Activated CD4-positive, alpha-beta T cell treated with anti-CD3 and anti-CD28 coated beads for 36 hours (primary cell): ENCODE data around the gene ANXA11. TPM values are rescaled to one million over a fixed set of nuclear protein-coding genes. Genes with fewer than 3 reads are reported as not detected.

Experiments
- ATAC-seq: fragments of 200-7000 bp; cut with Tn5 transposase; one replicate; pipeline ENCODE4 v1.10.0; 2021; ENCODE audit warnings: mild to moderate bottlenecking, moderate library complexity
- CTCF ChIA-PET: fragments of 350-600 bp; sonication (Branson Sonifier 250); formaldehyde crosslinking; loops from one replicate; lab custom pipeline; 2021; ENCODE audit warnings: antibody characterized with exemption; lab: Charles Lee
- POLR2A ChIA-PET: fragments of 350-600 bp; sonication (Branson Sonifier 250); formaldehyde crosslinking; loops from one replicate; lab custom pipeline; 2021; ENCODE audit warnings: antibody characterized with exemption, inconsistent platforms; lab: Charles Lee
- DNase-seq: peaks from one replicate; pipeline ENCODE4 v3.0.0-alpha.2; 2020
- H3K27ac Mint-ChIP-seq: one replicate; pipeline ENCODE4 v1.8.0; 2021; ENCODE audit warnings: mixed read lengths
- H3K27me3 Mint-ChIP-seq: one replicate; pipeline ENCODE4 v1.8.0; 2021; ENCODE audit warnings: mixed read lengths
- H3K36me3 Mint-ChIP-seq: one replicate; pipeline ENCODE4 v1.8.0; 2021; ENCODE audit warnings: low read depth, mixed read lengths
- H3K4me1 Mint-ChIP-seq: one replicate; pipeline ENCODE4 v1.8.0; 2021; ENCODE audit warnings: mixed read lengths
- H3K4me3 Mint-ChIP-seq: one replicate; pipeline ENCODE4 v1.8.0; 2021; ENCODE audit warnings: mild to moderate bottlenecking, moderate library complexity, mixed read lengths
- H3K9me3 Mint-ChIP-seq: one replicate; pipeline ENCODE4 v1.8.0; 2021; ENCODE audit warnings: low read depth, mixed read lengths
- intact Hi-C, 2 experiments: fragments of 100-400 bp; cut with DNase I in 1 of 2; cut with micrococcal nuclease in 1 of 2; formaldehyde crosslinking; loops; one replicate each; pipeline versions ENCODE4 v1.14.2 to v1.15.1; 2022 to 2024; cut with DNase I, micrococcal nuclease
- total RNA-seq, 2 experiments: library from RNA; stranded (reverse); gene quantifications; one replicate each; pipeline ENCODE4 v1.2.3, GENCODE V29; 2021

ANXA11 gene
- total RNA-seq, 2 experiments from 2014 or later, result 256 to 348 TPM

GRCh38 chr10:80157561-80157960, 47.8 kb downstream of the ANXA11 start:
- H3K4me1 Mint-ChIP-seq, result peaks cover 10% of the 10 kb centered on the region
- no peaks in the 10 kb centered on the region for H3K9me3 Mint-ChIP-seq
- DNase-seq, result no peak
- no peak overlapping the region for H3K4me3 Mint-ChIP-seq
- no peak for ATAC-seq
- intact Hi-C loops, result no loop called here
- no peaks in the 10 kb centered on the region for H3K27me3 Mint-ChIP-seq
- ChIA-PET POLR2A (no interaction called here), CTCF (interaction anchor here (0.7 kb wide), 1 partner anchor 50 kb away, joined by 3 read pairs; no protein-coding TSS in a partner anchor)
- no peak overlapping the region for H3K27ac Mint-ChIP-seq
- peaks cover 78% of the 10 kb centered on the region for H3K36me3 Mint-ChIP-seq

DNA sequence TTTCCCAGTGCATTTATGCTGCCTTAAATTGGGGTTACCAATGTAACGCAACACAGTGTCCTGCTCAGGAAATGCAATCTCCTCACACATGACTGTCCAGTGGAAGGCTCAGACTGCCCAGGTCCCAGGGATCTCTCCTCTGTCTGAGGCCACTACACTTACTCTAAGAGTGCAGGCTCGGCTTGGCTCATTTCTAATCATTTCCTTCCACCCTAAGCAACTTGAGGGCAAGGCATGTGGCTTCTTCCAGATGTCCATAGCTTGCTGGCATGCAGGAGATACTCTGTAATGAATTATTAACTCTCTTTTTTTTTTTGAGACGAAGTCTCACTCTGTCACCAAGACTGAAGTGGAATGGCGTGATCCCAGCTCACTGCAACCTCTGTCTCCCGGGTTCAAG, 49.1 kb downstream of the ANXA11 start:
- H3K4me1 Mint-ChIP-seq, result peaks cover 10% of the 10 kb centered on the region
- ChIA-PET CTCF (interaction anchor here (0.7 kb wide), 1 partner anchor 13 kb away, joined by 4 read pairs; no protein-coding TSS in a partner anchor), POLR2A (interaction anchor here (1.0 kb wide), 1 partner anchor 62 kb away, joined by 3 read pairs; no protein-coding TSS in a partner anchor)
- ATAC-seq (no peak), DNase-seq (no peak)
- peaks cover 80% of the 10 kb centered on the region for H3K36me3 Mint-ChIP-seq
- H3K9me3 Mint-ChIP-seq, result no peaks in the 10 kb centered on the region
- no peak overlapping the region for H3K4me3 Mint-ChIP-seq
- H3K27me3 Mint-ChIP-seq, result no peaks in the 10 kb centered on the region
- H3K27ac Mint-ChIP-seq, result peak overlapping the region; percentile 52
- intact Hi-C loops, result no loop called here

GRCh38 chr10:80155696-80156215, 49.6 kb downstream of the ANXA11 start:
- H3K4me1 Mint-ChIP-seq, result peaks cover 10% of the 10 kb centered on the region
- H3K27me3 Mint-ChIP-seq, result no peaks in the 10 kb centered on the region
- H3K9me3 Mint-ChIP-seq, result no peaks in the 10 kb centered on the region
- H3K27ac Mint-ChIP-seq, result peak overlapping the region; percentile 70
- H3K36me3 Mint-ChIP-seq, result peaks cover 84% of the 10 kb centered on the region
- ChIA-PET POLR2A (interaction anchor here (0.6 kb wide), 1 partner anchor 11 kb away, joined by 3 read pairs; no protein-coding TSS in a partner anchor), CTCF (no interaction called here)
- no peak overlapping the region for H3K4me3 Mint-ChIP-seq
- DNase-seq, result no peak
- peak; percentile 8 for ATAC-seq
- intact Hi-C loops, result no loop called here

- DNase-seq, result no peak
- intact Hi-C loops, result no loop called here
- Mint-ChIP-seq H3K9me3 (no peaks in the 10 kb centered on the region), H3K27ac (peak overlapping the region; percentile 70), H3K27me3 (no peaks in the 10 kb centered on the region), H3K4me3 (no peak overlapping the region), H3K36me3 (peaks cover 86% of the 10 kb centered on the region), H3K4me1 (peaks cover 10% of the 10 kb centered on the region)
- ATAC-seq, result peak; percentile 33
- CTCF ChIA-PET, result interaction anchor here (1.2 kb wide), 1 partner anchor 11 kb away, joined by 4 read pairs; no protein-coding TSS in a partner anchor
- POLR2A ChIA-PET, result interaction anchor here (0.6 kb wide), 1 partner anchor 10 kb away, joined by 3 read pairs; no protein-coding TSS in a partner anchor
Measured at GRCh38 chr10:80154978-80155695, 50.2 kb downstream of the ANXA11 start.

GRCh38 chr10:80154626-80154977, 50.7 kb downstream of the ANXA11 start:
- Mint-ChIP-seq H3K27me3 (no peaks in the 10 kb centered on the region), H3K4me3 (no peak overlapping the region), H3K36me3 (peaks cover 84% of the 10 kb centered on the region), H3K4me1 (peaks cover 10% of the 10 kb centered on the region), H3K9me3 (peaks cover under 1% of the 10 kb centered on the region), H3K27ac (peak overlapping the region; percentile 70)
- ATAC-seq, result no peak
- ChIA-PET CTCF (interaction anchor here (0.6 to 1.2 kb wide), 2 partner anchors 9 to 11 kb away, joined by 3 to 4 read pairs; no protein-coding TSS in a partner anchor), POLR2A (no interaction called here)
- DNase-seq, result no peak
- intact Hi-C loops, result no loop called here

- no peak overlapping the region for H3K4me3 Mint-ChIP-seq
- peaks cover 6% of the 10 kb centered on the region for H3K9me3 Mint-ChIP-seq
- intact Hi-C loops, result no loop called here
- CTCF ChIA-PET, result interaction anchor here (0.7 to 2.2 kb wide), 5 partner anchors 10 to 133 kb away, joined by 3 to 6 read pairs (median 3); no protein-coding TSS in a partner anchor
- peak overlapping the region; percentile 35 for H3K27ac Mint-ChIP-seq
- POLR2A ChIA-PET, result no interaction called here
- no peaks in the 10 kb centered on the region for H3K27me3 Mint-ChIP-seq
- peaks cover 10% of the 10 kb centered on the region for H3K4me1 Mint-ChIP-seq
- peaks cover 83% of the 10 kb centered on the region for H3K36me3 Mint-ChIP-seq
- DNase-seq (no peak), ATAC-seq (no peak)
Measured at GRCh38 chr10:80153460-80153859, 51.9 kb downstream of the ANXA11 start.

DNA sequence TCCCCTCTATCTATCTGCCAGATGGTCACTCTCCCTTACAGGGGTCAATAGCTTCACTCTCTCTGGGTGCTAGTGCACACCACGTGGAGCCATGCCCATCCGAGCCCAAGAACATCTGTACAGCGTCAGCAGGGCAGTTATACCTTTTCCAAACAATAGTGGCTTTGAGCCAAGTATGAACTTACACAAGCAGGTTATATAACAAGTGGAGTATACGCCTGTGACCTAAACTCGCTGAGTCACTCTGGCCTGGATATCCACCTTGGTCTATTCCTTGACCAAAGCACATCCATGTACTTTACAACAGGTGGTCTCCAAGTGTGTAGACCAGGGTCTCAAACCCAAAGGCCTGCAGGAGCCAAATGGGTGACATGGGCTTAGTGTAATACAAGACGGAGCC, 52.5 kb downstream of the ANXA11 start:
- intact Hi-C loops, result no loop called here

DNA sequence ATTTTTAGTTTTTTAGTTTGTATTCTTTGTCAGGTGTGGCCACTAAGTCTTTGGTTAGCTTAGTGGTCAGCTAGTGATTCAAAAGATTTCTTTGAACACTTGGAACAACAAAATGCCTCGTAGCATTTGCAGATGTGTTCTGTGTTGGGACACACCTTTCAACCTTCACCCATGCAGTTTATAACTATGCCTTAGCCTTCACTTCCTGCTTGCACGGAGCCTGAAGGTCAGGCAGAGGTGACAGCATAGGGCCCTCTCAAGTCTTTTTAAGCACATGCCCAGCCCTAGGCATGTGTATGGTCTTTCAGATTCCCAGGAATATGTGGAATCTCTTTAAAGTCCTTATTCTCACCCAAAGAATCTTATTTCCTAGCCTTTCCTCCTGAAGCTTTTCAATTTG, 55.2 kb downstream of the ANXA11 start:
- no peak for ATAC-seq
- intact Hi-C loops, result loop anchor here in 1 of 2 experiments (2.0 kb wide), 1 partner anchor 15 kb away; no protein-coding TSS in a partner anchor
- peak overlapping the region; percentile 67 for H3K27ac Mint-ChIP-seq
- H3K4me3 Mint-ChIP-seq, result no peak overlapping the region
- POLR2A ChIA-PET, result interaction anchor here (0.6 to 1.5 kb wide), 2 partner anchors 56 to 238 kb away, joined by 3 to 11 read pairs; no protein-coding TSS in a partner anchor
- CTCF ChIA-PET, result interaction anchor here (0.6 to 10.0 kb wide), 6 partner anchors 9 to 111 kb away, joined by 3 to 151 read pairs (median 4); no protein-coding TSS in a partner anchor
- H3K4me1 Mint-ChIP-seq, result no peaks in the 10 kb centered on the region
- H3K36me3 Mint-ChIP-seq, result peaks cover 59% of the 10 kb centered on the region
- DNase-seq, result no peak
- H3K9me3 Mint-ChIP-seq, result peaks cover 6% of the 10 kb centered on the region
- H3K27me3 Mint-ChIP-seq, result no peaks in the 10 kb centered on the region

More for the DNA sequence above, 52.5 kb downstream of the ANXA11 start:
- ATAC-seq (no peak), DNase-seq (no peak)
- Mint-ChIP-seq H3K4me3 (no peak overlapping the region), H3K27me3 (no peaks in the 10 kb centered on the region), H3K4me1 (peaks cover 10% of the 10 kb centered on the region), H3K36me3 (peaks cover 80% of the 10 kb centered on the region), H3K9me3 (peaks cover 6% of the 10 kb centered on the region), H3K27ac (peak overlapping the region; percentile 40)
- CTCF ChIA-PET, result interaction anchor here (1.1 to 2.2 kb wide), 3 partner anchors 9 to 70 kb away, joined by 3 to 6 read pairs (median 4); no protein-coding TSS in a partner anchor
- POLR2A ChIA-PET, result no interaction called here

- DNase-seq (no peak), ATAC-seq (no peak)
- Mint-ChIP-seq H3K4me1 (peaks cover 7% of the 10 kb centered on the region), H3K9me3 (peaks cover 6% of the 10 kb centered on the region), H3K27me3 (no peaks in the 10 kb centered on the region), H3K36me3 (peaks cover 50% of the 10 kb centered on the region), H3K27ac (peak overlapping the region; percentile 2), H3K4me3 (no peak overlapping the region)
- CTCF ChIA-PET, result interaction anchor here (0.6 to 10.0 kb wide), 5 partner anchors 13 to 112 kb away, joined by 3 to 151 read pairs (median 4); no protein-coding TSS in a partner anchor
- intact Hi-C loops, result no loop called here
- POLR2A ChIA-PET, result no interaction called here
Measured at GRCh38 chr10:80149123-80149522, 56.2 kb downstream of the ANXA11 start.

GRCh38 chr10:80148166-80148805, 57.1 kb downstream of the ANXA11 start:
- no peaks in the 10 kb centered on the region for H3K27me3 Mint-ChIP-seq
- H3K4me1 Mint-ChIP-seq, result peaks cover 13% of the 10 kb centered on the region
- DNase-seq, result no peak
- no peak for ATAC-seq
- CTCF ChIA-PET, result interaction anchor here (0.5 to 10.0 kb wide), 2 partner anchors 41 to 73 kb away, joined by 4 to 151 read pairs; no protein-coding TSS in a partner anchor
- intact Hi-C loops, result no loop called here
- peaks cover 6% of the 10 kb centered on the region for H3K9me3 Mint-ChIP-seq
- peaks cover 45% of the 10 kb centered on the region for H3K36me3 Mint-ChIP-seq
- H3K27ac Mint-ChIP-seq, result no peak overlapping the region
- no peak overlapping the region for H3K4me3 Mint-ChIP-seq
- POLR2A ChIA-PET, result no interaction called here

- Mint-ChIP-seq H3K27ac (no peak overlapping the region), H3K4me3 (no peak overlapping the region), H3K36me3 (peaks cover 34% of the 10 kb centered on the region), H3K27me3 (no peaks in the 10 kb centered on the region), H3K4me1 (peaks cover 13% of the 10 kb centered on the region), H3K9me3 (peaks cover 6% of the 10 kb centered on the region)
- no peak for DNase-seq
- no peak for ATAC-seq
- intact Hi-C loops, result no loop called here
- CTCF ChIA-PET, result interaction anchor here (10.0 kb wide), 1 partner anchor 74 kb away, joined by 151 read pairs; no protein-coding TSS in a partner anchor
- POLR2A ChIA-PET, result interaction anchor here (0.6 kb wide), 1 partner anchor 54 kb away, joined by 4 read pairs; no protein-coding TSS in a partner anchor
Measured at GRCh38 chr10:80146918-80147317, 58.4 kb downstream of the ANXA11 start.
